Measurements from ENCODE around the gene PLOD1.

PLOD1 gene

GRCh38 chr1:12019858-12020509, 85.5 kb downstream of the PLOD1 start:
- DNase-seq (ENCODE audit: insufficient read length, low spot score) (no peak), FAIRE-seq (no peak)
- TF ChIP-seq CTCF (IDR thresholded peaks at IDR 0.05; ENCODE audit: insufficient read depth, missing control alignments), result no peak

GRCh38 chr1:12021616-12022015, 87.1 kb downstream of the PLOD1 start:
- FAIRE-seq, result no peak

GRCh38 chr1:12022036-12022435, 87.5 kb downstream of the PLOD1 start:
- DNase-seq (ENCODE audit: insufficient read length, low spot score), result no peak
- FAIRE-seq, result no peak
- no peak for TF ChIP-seq CTCF (IDR thresholded peaks at IDR 0.05; ENCODE audit: insufficient read depth, missing control alignments)

More at GRCh38 chr1:12021616-12022015, 87.1 kb downstream of the PLOD1 start:
- TF ChIP-seq CTCF (IDR thresholded peaks at IDR 0.05; ENCODE audit: insufficient read depth, missing control alignments), result no peak
- DNase-seq (ENCODE audit: insufficient read length, low spot score), result no peak
